ENCODE data around the gene KCTD19.

KCTD19 gene

DNA sequence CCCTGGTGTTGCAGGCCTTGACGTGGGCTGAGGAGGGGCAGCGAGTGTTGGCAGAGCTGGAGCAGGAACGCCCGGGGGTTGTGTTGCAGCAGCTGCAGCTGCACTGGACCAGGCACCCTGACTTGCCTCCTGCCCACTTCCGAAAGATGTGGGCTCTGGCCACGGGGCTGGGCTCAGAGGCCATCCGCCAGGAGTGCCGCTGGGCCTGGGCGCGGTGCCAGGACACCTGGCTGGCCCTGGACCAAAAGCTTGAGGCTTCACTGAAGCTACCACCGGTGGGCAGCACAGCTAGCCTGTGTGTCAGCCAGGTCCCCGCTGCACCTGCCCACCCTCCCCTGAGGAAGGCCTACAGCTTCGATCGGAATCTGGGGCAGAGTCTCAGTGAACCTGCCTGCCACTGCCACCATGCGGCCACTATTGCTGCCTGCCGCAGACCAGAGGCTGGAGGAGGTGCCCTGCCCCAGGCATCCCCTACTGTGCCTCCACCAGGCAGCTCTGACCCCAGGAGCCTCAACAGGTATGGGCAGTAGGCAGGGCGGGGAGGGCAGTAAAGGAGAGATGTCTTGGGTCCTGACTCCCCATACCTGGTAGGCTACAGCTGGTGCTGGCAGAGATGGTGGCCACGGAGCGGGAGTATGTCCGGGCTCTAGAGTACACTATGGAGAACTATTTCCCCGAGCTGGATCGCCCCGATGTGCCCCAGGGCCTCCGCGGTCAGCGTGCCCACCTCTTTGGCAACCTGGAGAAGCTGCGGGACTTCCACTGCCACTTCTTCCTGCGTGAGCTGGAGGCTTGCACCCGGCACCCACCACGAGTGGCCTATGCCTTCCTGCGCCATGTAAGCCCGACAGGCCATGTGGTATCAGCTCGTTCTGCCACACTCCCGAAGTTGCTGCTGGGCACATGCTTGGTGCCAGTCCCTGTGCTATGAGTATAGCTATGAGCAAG, 41.6 kb downstream of the KCTD19 start:
- H3K27ac ChIP-seq, result peak overlapping the region; percentile 38; the same call in 1 of the 2 replicates
- H3K4me2 ChIP-seq, result peak overlapping the region; percentile 83
- no peaks in the 10 kb centered on the region for H4K20me1 ChIP-seq
- no peak overlapping the region for H3K4me3 ChIP-seq
- no peaks in the 10 kb centered on the region for H3K36me3 ChIP-seq
- H3K9me3 ChIP-seq, result no peaks in the 10 kb centered on the region
- H3K9ac ChIP-seq, result no peak overlapping the region
- no peaks in the 10 kb centered on the region for H3K27me3 ChIP-seq
- no peak for TF ChIP-seq Cebpa-rat (IDR thresholded peaks at IDR 0.05)
- peaks cover 34% of the 10 kb centered on the region for H3K4me1 ChIP-seq

DNA sequence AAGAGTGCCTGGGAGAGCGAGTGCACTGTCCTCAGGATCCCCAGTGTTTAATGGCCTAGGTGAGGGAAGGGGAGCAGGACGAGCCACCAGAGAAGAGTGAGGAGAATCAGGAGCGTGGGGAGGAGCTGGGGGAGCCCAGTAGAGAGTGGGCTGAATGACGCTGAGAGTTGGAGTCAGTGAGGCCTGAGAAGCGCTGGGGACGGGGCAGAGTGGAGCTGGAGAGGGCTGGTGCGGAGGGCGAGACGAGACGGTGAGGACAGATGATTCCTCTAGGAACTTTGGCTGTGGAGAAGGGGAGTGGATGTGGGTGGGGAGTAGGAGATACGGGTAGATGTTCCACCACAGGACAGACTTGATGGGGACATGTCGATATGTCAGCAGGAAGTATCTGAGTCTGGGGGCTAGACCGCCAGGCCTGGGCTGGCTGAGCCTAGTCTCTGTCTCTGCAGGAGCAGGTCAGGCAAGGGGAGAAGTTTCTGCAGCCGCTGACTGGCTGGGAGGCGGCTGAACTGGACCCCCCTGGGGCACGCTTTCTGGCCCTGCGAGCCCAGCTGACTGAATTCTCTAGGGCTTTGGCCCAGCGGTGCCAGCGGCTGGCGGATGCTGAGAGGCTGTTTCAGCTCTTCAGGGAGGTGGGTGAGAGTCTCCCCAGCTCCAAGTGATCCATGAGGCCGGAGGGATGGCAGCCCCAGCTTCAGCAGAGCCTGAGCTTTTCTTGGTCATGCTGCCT, 42.5 kb downstream of the KCTD19 start:
- H4K20me1 ChIP-seq, result no peaks in the 10 kb centered on the region
- H3K9me3 ChIP-seq, result no peaks in the 10 kb centered on the region
- H3K27me3 ChIP-seq, result no peaks in the 10 kb centered on the region
- no peak overlapping the region for H3K4me3 ChIP-seq
- H3K36me3 ChIP-seq, result no peaks in the 10 kb centered on the region
- H3K9ac ChIP-seq, result peak overlapping the region; percentile 51
- H3K27ac ChIP-seq, result peak overlapping the region; percentile 38
- H3K4me1 ChIP-seq, result peaks cover 35% of the 10 kb centered on the region
- H3K4me2 ChIP-seq, result peak overlapping the region; percentile 83
- no peak for TF ChIP-seq Cebpa-rat (IDR thresholded peaks at IDR 0.05)

DNA sequence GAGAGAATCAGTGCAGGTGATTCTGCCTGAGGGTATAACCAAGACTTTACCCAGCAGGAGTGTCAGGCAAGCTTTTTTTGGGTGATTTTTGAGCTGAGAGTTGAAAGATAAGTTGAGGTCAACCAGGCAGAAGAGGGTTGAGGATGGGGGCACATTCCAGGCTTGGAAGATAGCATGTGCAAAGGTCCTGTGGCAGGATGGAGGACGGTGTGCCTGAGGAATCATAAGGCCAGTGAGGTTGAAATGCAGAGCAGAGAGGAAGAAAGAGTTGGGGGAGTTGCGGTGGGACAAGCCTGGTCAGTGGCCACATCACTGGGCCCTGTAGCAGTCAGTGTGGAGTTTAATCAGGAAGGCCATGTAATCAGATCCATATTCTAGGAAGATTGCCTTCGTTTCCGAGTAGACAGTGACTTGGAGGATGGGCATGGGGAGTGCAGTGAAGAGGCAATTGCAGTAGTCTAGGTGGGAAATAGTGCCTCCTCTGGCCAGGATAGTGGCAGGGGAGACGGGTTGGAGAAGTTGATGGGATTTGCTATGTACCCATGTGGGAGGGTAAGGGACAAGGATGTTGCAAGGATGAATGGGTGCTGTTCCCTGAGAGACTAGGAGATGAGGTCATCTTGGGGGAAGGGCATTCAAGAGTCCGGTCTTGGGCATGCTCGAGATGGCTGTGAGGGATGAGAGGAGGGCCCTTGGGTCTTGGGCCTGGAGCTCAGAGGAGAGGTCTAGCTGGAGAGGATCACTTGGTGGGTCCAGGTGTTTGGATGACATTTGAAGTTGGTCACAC, 43.3 kb downstream of the KCTD19 start:
- TF ChIP-seq Cebpa-rat (IDR thresholded peaks at IDR 0.05), result no peak
- Histone ChIP-seq H3K9me3 (no peaks in the 10 kb centered on the region), H3K36me3 (no peaks in the 10 kb centered on the region), H3K4me2 (peak overlapping the region; percentile 83), H3K27ac (no peak overlapping the region), H3K9ac (peak overlapping the region; percentile 51; the same call in 1 of the 2 replicates), H4K20me1 (no peaks in the 10 kb centered on the region), H3K27me3 (peaks cover 4% of the 10 kb centered on the region; the same call in 1 of the 2 replicates), H3K4me3 (no peak overlapping the region), H3K4me1 (peaks cover 41% of the 10 kb centered on the region)

DNA sequence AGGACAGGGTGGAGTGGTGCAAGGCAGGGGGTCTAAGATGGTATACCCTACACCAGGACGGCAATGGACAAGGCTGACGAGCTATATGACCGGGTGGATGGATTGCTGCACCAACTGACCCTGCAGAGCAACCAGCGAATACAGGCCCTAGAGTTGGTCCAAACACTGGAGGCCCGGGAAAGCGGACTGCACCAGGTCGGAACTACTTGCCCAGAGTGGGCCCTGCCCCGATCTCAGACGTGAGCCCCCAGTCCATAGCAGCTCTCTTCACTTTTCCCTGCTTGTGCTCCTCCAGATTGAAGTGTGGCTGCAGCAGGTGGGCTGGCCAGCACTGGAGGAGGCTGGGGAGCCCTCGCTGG, 44.1 kb downstream of the KCTD19 start:
- H3K4me1 ChIP-seq, result peaks cover 48% of the 10 kb centered on the region
- no peaks in the 10 kb centered on the region for H3K9me3 ChIP-seq
- no peak overlapping the region for H3K9ac ChIP-seq
- no peak overlapping the region for H3K4me3 ChIP-seq
- H3K27ac ChIP-seq, result no peak overlapping the region
- TF ChIP-seq Cebpa-rat (IDR thresholded peaks at IDR 0.05), result no peak
- peaks cover 4% of the 10 kb centered on the region; the same call in 1 of the 2 replicates for H3K27me3 ChIP-seq
- H3K36me3 ChIP-seq, result peaks cover 3% of the 10 kb centered on the region; the same call in 1 of the 2 replicates
- no peak overlapping the region for H3K4me2 ChIP-seq
- H4K20me1 ChIP-seq, result no peaks in the 10 kb centered on the region

DNA sequence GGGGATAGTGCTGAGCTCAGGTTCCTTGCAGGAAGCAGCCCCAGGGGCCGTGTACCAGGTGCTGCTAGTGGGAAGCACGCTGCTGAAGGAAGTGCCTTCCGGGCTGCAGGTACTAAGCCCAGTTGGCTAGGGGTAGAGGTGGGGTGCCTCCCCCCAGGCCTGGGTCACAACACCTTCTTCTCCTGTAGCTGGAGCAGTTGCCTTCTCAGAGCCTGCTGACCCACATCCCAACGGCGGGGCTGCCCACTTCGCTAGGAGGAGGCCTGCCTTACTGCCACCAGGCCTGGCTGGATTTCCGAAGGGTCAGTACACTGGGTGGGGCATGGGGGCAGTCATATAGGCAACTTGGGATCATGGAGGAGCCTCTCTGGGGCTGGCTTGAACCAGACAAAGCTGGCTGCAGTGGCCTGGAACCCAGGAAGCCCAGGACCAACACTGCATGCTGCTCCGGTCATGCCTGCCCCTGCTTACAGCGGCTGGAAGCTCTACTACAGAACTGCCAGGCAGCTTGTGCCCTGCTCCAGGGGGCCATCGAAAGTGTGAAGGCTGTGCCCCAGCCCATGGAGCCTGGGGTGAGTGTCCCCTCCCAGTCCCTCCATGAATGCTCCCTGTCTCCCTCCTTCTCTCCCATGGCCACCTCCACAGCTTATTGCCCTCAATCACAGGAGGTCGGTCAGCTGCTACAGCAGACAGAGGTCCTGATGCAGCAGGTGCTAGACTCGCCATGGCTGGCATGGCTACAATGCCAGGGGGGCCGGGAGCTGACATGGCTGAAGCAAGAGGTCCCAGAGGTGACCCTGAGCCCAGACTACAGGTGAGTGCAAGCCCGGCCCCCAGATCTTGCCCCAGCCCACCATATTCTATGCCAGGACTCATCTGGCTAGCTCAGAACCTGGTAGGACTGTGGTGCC, 44.8 kb downstream of the KCTD19 start:
- H3K27ac ChIP-seq, result no peak overlapping the region
- H4K20me1 ChIP-seq, result no peaks in the 10 kb centered on the region
- TF ChIP-seq Cebpa-rat (IDR thresholded peaks at IDR 0.05), result no peak
- H3K4me1 ChIP-seq, result peaks cover 45% of the 10 kb centered on the region
- H3K27me3 ChIP-seq, result peaks cover 4% of the 10 kb centered on the region; the same call in 1 of the 2 replicates
- H3K4me3 ChIP-seq, result no peak overlapping the region
- H3K9me3 ChIP-seq, result no peaks in the 10 kb centered on the region
- no peak overlapping the region for H3K9ac ChIP-seq
- H3K4me2 ChIP-seq, result no peak overlapping the region
- peaks cover 10% of the 10 kb centered on the region for H3K36me3 ChIP-seq

DNA sequence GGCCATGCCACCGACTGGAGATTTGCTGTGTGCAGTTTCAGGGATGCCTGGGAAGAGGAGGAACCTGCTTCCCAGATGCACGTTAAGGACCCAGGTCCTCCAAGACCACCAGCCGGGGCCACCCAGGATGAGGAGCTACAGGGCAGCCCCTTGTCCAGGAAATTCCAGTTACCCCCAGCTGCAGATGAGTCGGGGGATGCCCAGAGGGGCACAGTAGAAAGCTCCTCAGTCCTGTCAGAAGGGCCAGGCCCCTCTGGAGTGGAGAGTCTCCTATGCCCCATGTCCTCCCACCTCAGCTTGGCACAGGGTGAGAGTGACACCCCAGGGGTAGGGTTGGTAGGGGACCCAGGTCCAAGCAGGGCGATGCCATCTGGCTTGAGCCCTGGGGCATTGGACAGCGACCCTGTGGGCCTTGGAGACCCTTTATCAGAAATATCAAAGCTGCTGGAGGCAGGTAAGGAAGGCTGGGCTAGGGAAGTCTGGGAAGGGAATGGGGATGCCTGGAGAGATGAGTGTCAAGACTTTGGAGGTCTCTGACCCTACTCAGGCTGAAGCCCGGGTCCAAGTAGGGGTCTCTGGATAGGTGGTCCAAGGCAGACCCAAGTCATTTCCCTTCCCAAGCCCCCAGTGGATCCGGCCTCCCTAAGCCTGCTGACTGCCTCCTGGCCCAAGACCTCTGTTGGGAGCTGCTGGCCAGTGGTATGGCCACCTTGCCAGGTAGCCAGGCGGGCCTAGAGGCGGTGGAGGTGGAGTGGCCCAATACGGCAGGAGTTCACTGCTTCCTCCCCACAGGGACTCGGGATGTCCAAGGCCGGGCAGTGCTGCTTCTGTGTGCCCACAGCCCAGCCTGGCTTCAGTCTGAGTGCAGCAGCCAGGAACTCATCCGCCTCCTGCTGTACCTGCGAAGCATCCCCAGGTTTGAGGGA, 46.2 kb downstream of the KCTD19 start:
- no peak overlapping the region for H3K4me3 ChIP-seq

DNA sequence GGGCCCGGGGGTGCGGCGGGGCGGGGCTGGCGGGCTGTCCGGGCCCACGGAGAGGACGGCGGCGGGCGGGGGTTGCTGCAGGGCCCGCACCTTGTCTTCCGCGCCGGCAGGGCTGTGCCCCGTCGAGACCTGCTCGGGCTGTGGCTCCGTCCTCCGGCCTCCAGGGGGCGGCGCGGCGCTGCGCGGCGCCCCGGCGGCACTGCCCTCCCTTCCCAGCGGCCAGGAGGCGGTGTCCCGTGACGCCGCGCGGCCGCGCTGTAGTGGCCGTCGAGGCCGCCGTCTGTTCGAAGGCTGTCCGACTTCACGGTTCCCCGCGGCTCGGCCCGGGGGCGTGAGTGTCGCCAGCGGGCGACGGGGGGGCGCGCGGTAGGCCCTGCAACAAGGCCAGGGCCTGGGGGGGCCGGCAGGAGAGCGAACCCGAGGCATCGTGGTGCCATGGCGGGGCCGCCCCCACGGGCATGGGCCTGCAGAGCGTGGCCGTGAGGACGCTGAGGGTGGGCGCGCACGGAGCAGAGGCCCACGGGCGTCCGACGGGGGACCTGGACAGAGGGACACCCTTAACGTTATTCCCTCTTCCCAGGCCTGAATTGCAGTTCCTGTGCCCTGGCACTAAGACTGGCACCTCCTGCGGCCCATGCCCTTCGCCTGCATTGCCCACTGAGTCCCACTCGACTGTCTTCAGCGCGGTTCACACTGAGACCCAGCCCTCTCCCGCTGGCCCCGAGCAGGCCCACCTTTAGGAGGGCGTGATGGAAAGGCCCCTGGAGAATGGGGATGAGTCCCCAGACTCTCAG, 47.0 kb downstream of the KCTD19 start, which contains the start of gene PLEKHG4:
TSS of gene PLEKHG4 (plus strand) at position 237 of the 794 bp plus-strand sequence. CDS start at position 750, 513 bp downstream.
- H3K36me3 ChIP-seq, result peaks cover 24% of the 10 kb centered on the region
- peak within 1 kb of the TSS; percentile 98 for H3K4me2 ChIP-seq
- no peaks in the 10 kb centered on the region for H3K9me3 ChIP-seq
- peaks cover 4% of the 10 kb centered on the region; the same call in 1 of the 2 replicates for H3K27me3 ChIP-seq
- peak within 1 kb of the TSS; percentile 82 for H3K9ac ChIP-seq
- H3K4me3 ChIP-seq, result peak within 1 kb of the TSS; percentile 73
- H3K27ac ChIP-seq, result peak within 1 kb of the TSS; percentile 73
- peaks cover 37% of the 10 kb centered on the region for H3K4me1 ChIP-seq
- no peaks in the 10 kb centered on the region for H4K20me1 ChIP-seq
- no peak for TF ChIP-seq Cebpa-rat (IDR thresholded peaks at IDR 0.05)

More for the DNA sequence above, 46.2 kb downstream of the KCTD19 start:
- H3K4me2 ChIP-seq, result 0 out of 2 replicates have a peak overlapping the region, but pooled peaks have one; percentile 98
- no peak overlapping the region for H3K9ac ChIP-seq
- H3K4me1 ChIP-seq, result peaks cover 45% of the 10 kb centered on the region
- no peaks in the 10 kb centered on the region for H3K9me3 ChIP-seq
- no peak overlapping the region for H3K27ac ChIP-seq
- H4K20me1 ChIP-seq, result no peaks in the 10 kb centered on the region
- H3K36me3 ChIP-seq, result peaks cover 23% of the 10 kb centered on the region
- H3K27me3 ChIP-seq, result peaks cover 4% of the 10 kb centered on the region; the same call in 1 of the 2 replicates
- no peak for TF ChIP-seq Cebpa-rat (IDR thresholded peaks at IDR 0.05)
